ENCODE measurements around the gene MAP3K12.

The MAP3K12 gene

DNA sequence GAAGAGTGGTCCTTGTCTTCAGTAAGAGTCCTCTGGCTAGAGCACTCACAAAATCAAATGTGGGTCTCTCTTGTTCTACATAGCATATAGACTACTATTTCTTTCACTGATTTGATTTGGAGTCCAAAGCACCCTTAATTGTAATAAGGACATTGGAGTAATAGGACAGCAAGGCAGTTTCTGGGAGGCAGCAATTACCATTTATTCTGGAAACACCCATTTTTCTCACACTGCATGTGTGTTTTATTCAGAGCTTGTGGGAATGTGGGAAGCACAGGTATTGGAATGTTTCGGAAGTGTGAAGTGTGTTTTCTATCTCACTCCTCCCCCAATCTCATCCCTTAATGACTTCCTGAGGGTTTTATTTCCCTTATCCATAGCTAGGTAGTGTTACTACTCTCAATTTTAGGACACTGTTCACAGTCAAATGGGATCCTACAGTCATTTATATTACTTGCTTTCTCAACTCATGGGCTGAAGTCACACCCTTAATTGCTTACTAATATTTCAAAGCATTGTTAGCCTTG lies 27.1 kb downstream of the MAP3K12 start:
- Histone ChIP-seq H3K4me3 (IDR thresholded peaks at IDR 0.05; ENCODE audit: insufficient read depth, low read depth, low read length) (no peak overlapping the region), H3K9ac (peak overlapping the region; percentile 27; the same call in 1 of the 2 replicates), H2AFZ (ENCODE audit: low read depth) (no peak overlapping the region), H3K36me3 (ENCODE audit: insufficient read depth) (peaks cover 80% of the 10 kb centered on the region; the same call in 1 of the 2 replicates), H3K27me3 (ENCODE audit: insufficient read depth, low read depth) (no peaks in the 10 kb centered on the region), H3K4me1 (ENCODE audit: low read depth, poor library complexity, severe bottlenecking) (peaks cover 99% of the 10 kb centered on the region), H3K79me2 (ENCODE audit: insufficient read depth, low read depth) (peaks cover 93% of the 10 kb centered on the region), H3K4me2 (peak overlapping the region; percentile 86), H3K27ac (peak overlapping the region; percentile 60), H4K20me1 (ENCODE audit: insufficient read depth) (peaks cover 11% of the 10 kb centered on the region; the same call in 1 of the 2 replicates)
- no peak for TF ChIP-seq CTCF (conservative IDR thresholded peaks at IDR 0.05; ENCODE audit: low read depth, low read length)

- Histone ChIP-seq H3K79me2 (ENCODE audit: insufficient read depth, low read depth) (peaks cover 91% of the 10 kb centered on the region), H4K20me1 (ENCODE audit: insufficient read depth) (peaks cover 21% of the 10 kb centered on the region), H3K36me3 (ENCODE audit: insufficient read depth) (peaks cover 75% of the 10 kb centered on the region; the same call in 1 of the 2 replicates), H3K27ac (peak overlapping the region; percentile 59), H3K4me1 (ENCODE audit: low read depth, poor library complexity, severe bottlenecking) (peaks cover 99% of the 10 kb centered on the region), H3K9ac (no peak overlapping the region; the same call in 1 of the 2 replicates), H3K4me2 (peak overlapping the region; percentile 77), H2AFZ (ENCODE audit: low read depth) (no peak overlapping the region), H3K27me3 (ENCODE audit: insufficient read depth, low read depth) (no peaks in the 10 kb centered on the region), H3K4me3 (IDR thresholded peaks at IDR 0.05; ENCODE audit: insufficient read depth, low read depth, low read length) (no peak overlapping the region)
- TF ChIP-seq CTCF (conservative IDR thresholded peaks at IDR 0.05; ENCODE audit: low read depth, low read length) = no peak
Observed at GRCh38 chr12:53468282-53468681, 31.0 kb downstream of the MAP3K12 start.

DNA sequence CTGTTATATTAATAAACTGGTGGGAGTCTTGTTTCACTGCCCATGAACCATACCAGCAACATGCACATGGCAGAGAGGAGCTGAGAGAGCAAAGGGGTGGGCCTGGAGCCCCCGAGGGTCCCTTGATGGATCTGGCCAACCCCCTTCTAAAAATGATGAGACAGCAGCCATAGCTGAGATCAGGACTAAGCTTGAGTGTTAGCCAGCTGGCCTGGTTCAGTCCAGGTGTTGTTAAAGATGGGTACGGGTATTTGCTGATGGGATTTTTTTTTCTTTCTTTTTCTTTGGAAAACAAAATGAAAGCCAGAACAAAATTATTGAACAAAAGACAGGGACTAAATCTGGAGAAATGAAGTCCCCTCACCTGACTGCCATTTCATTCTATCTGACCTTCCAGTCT lies 31.4 kb downstream of the MAP3K12 start:
- peaks cover 91% of the 10 kb centered on the region for H3K79me2 ChIP-seq (ENCODE audit: insufficient read depth, low read depth)
- peaks cover 99% of the 10 kb centered on the region for H3K4me1 ChIP-seq (ENCODE audit: low read depth, poor library complexity, severe bottlenecking)
- H3K36me3 ChIP-seq (ENCODE audit: insufficient read depth) = peaks cover 76% of the 10 kb centered on the region; the same call in 1 of the 2 replicates
- peak overlapping the region; percentile 59 for H3K27ac ChIP-seq
- H2AFZ ChIP-seq (ENCODE audit: low read depth) = no peak overlapping the region
- H3K9ac ChIP-seq = no peak overlapping the region; the same call in 1 of the 2 replicates
- H3K27me3 ChIP-seq (ENCODE audit: insufficient read depth, low read depth) = no peaks in the 10 kb centered on the region
- TF ChIP-seq CTCF (conservative IDR thresholded peaks at IDR 0.05; ENCODE audit: low read depth, low read length) = no peak
- no peak overlapping the region for H3K4me3 ChIP-seq (IDR thresholded peaks at IDR 0.05; ENCODE audit: insufficient read depth, low read depth, low read length)
- peak overlapping the region; percentile 77 for H3K4me2 ChIP-seq
- H4K20me1 ChIP-seq (ENCODE audit: insufficient read depth) = peaks cover 25% of the 10 kb centered on the region

DNA sequence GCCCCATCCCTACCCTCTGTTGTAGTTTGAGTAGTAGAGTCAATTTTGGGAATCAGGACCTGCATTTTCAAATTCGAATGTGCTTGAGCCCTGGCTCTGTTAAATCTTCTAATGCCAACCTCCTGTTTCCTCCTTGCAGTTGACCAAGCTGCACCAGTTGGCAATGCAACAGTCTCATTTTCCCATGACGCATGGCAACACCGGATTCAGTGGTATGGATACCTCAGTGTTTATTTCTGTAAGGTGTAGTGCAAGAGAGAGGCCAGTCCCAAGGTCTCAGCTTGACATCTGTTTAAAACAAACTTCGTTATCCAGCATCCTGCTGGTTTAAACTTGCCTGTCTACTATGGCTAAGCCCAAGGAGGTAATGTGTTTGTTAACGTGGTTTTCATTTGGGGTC lies 32.2 kb downstream of the MAP3K12 start:
- H4K20me1 ChIP-seq (ENCODE audit: insufficient read depth) = peaks cover 33% of the 10 kb centered on the region
- TF ChIP-seq CTCF (conservative IDR thresholded peaks at IDR 0.05; ENCODE audit: low read depth, low read length) = no peak
- H3K9ac ChIP-seq = peak overlapping the region; percentile 0; the same call in 1 of the 2 replicates
- peaks cover 83% of the 10 kb centered on the region; the same call in 1 of the 2 replicates for H3K36me3 ChIP-seq (ENCODE audit: insufficient read depth)
- no peak overlapping the region for H3K4me3 ChIP-seq (IDR thresholded peaks at IDR 0.05; ENCODE audit: insufficient read depth, low read depth, low read length)
- H3K27me3 ChIP-seq (ENCODE audit: insufficient read depth, low read depth) = no peaks in the 10 kb centered on the region
- peaks cover 99% of the 10 kb centered on the region for H3K4me1 ChIP-seq (ENCODE audit: low read depth, poor library complexity, severe bottlenecking)
- H3K4me2 ChIP-seq = peak overlapping the region; percentile 77
- H3K79me2 ChIP-seq (ENCODE audit: insufficient read depth, low read depth) = peaks cover 91% of the 10 kb centered on the region
- peak overlapping the region; percentile 59 for H3K27ac ChIP-seq
- H2AFZ ChIP-seq (ENCODE audit: low read depth) = no peak overlapping the region

Measured in KMS-11 (cell line).